Gastroesophageal sphincter (tissue), 3 donors: ENCODE results near the gene ZNRF3.

Experiments
- CTCF ChIP-seq, 4 experiments: fragments of 200-600 bp in 2 of 4; fragments of 450-650 bp in 2 of 4; sonication (generic) in 1 of 4; IDR thresholded peaks; one replicate each; pipeline ENCODE4 v1.5.1; 2017 to 2019; ENCODE audit warnings: antibody characterized with exemption in 4 of 4, mild to moderate bottlenecking in 2 of 4, moderate library complexity in 2 of 4
- EP300 ChIP-seq: sonication (generic); formaldehyde crosslinking; IDR thresholded peaks from one replicate; pipeline ENCODE4 v1.6.1; 2017; ENCODE audit warnings: antibody characterized with exemption, mild to moderate bottlenecking
- POLR2A ChIP-seq, 2 donors: fragments of 450-650 bp; IDR thresholded peaks; one replicate each; pipeline ENCODE4 v1.6.1; 2017; ENCODE audit warnings: antibody characterized with exemption in 2 of 2, mild to moderate bottlenecking in 2 of 2, moderate library complexity in 1 of 2
- POLR2AphosphoS5 ChIP-seq: sonication (generic); formaldehyde crosslinking; IDR thresholded peaks from one replicate; pipeline ENCODE4 v1.6.1; 2017; ENCODE audit warnings: antibody characterized with exemption

DNA sequence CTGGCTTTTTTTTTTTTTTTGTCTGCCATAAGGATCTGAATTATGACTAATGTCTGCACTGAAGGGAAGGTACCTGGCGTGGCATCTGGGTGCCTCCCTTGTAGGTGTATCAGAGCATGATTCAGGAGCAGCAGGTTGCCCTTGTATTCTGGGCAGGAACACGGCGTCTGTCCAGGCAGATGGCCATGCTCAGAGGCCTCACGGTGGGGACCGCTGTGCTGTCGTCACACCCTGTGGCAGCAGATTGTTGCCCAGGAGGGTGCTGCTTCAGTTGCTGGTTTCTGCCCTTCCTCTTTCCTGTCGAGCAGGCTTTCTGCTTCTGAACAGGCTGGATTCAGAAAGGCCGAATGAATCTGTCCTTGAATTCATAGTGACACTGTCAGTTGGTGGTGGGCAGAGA is 11.0 kb downstream of the ZNRF3 start:
- TF ChIP-seq CTCF (IDR thresholded peaks at IDR 0.05), result no peak
- TF ChIP-seq EP300, result no peak
- TF ChIP-seq POLR2A (IDR thresholded peaks at IDR 0.05), result no peak
- no peak for TF ChIP-seq POLR2AphosphoS5
